ENCODE results near the gene OLFML1.
A peak's percentile ranks its signal among the peaks of the same experiment; 100 is the strongest.

Gene OLFML1

GRCh38 chr11:7486098-7486780, 933 bp downstream of the OLFML1 start:
- H3K27me3 ChIP-seq (ENCODE audit: control insufficient read depth in 1 of 2, insufficient read depth in 1 of 2, low read length in 2 of 2) = no peaks in the 10 kb centered on the region
- peak overlapping the region; percentile 87 for H3K9ac ChIP-seq (ENCODE audit: low read length)
- H3K4me3 ChIP-seq (ENCODE audit: insufficient read depth in 1 of 2, low read depth in 1 of 2, low read length in 2 of 2) = peak overlapping the region in 1 of 2 experiments; percentile 88
- H2BK5ac ChIP-seq (ENCODE audit: low read depth, low read length, poor library complexity, severe bottlenecking) = no peak overlapping the region
- no peaks in the 10 kb centered on the region for H3K9me3 ChIP-seq (ENCODE audit: control insufficient read depth, low read length)
- H3K4me2 ChIP-seq (ENCODE audit: low read length, poor library complexity, severe bottlenecking) = no peak overlapping the region
- H3K23ac ChIP-seq (ENCODE audit: low read length in 2 of 2) = no peak overlapping the region
- no peak overlapping the region for H2AK5ac ChIP-seq (ENCODE audit: low read length, severe bottlenecking)
- H2BK12ac ChIP-seq (ENCODE audit: low read length in 2 of 2) = no peak overlapping the region
- H3K4me1 ChIP-seq (ENCODE audit: control insufficient read depth, insufficient read depth, low read depth, low read length) = no peaks in the 10 kb centered on the region
- WGBS = 75% methylated on average over 2 of the region's 2 CpGs
- H3K14ac ChIP-seq (ENCODE audit: low read length in 2 of 2) = no peak overlapping the region
- H3K79me1 ChIP-seq (replicated peaks; ENCODE audit: low read length, poor library complexity, severe bottlenecking) = no peaks in the 10 kb centered on the region
- no peak overlapping the region for H4K8ac ChIP-seq (ENCODE audit: low read length)
- H2BK120ac ChIP-seq (ENCODE audit: low read depth, low read length) = no peak overlapping the region
- peaks cover 0 to 19% of the 10 kb centered on the region in 2 experiments for H3K36me3 ChIP-seq (ENCODE audit: control insufficient read depth in 1 of 2, insufficient read depth in 2 of 2, low read depth in 1 of 2, low read length in 2 of 2)
- no peak overlapping the region for H2BK15ac ChIP-seq (ENCODE audit: low read depth, poor library complexity, severe bottlenecking)
- no peak overlapping the region for H3K18ac ChIP-seq (ENCODE audit: low read depth in 1 of 2, low read length in 2 of 2)
- H3K4ac ChIP-seq (ENCODE audit: low read depth in 1 of 2, low read length in 2 of 2) = no peak overlapping the region
- H3K27ac ChIP-seq (ENCODE audit: low read length, poor library complexity, severe bottlenecking) = no peak overlapping the region
- no peak for DNase-seq
- H4K91ac ChIP-seq (ENCODE audit: low read length) = no peak overlapping the region
- H2AFZ ChIP-seq (ENCODE audit: low read depth, low read length) = no peak overlapping the region

GRCh38 chr11:7486781-7487140, 1.5 kb downstream of the OLFML1 start:
- Histone ChIP-seq H2BK12ac (ENCODE audit: low read length in 2 of 2) (no peak overlapping the region), H3K36me3 (ENCODE audit: control insufficient read depth in 1 of 2, insufficient read depth in 2 of 2, low read depth in 1 of 2, low read length in 2 of 2) (peaks cover 0 to 24% of the 10 kb centered on the region in 2 experiments), H2BK5ac (ENCODE audit: low read depth, low read length, poor library complexity, severe bottlenecking) (no peak overlapping the region), H3K79me1 (replicated peaks; ENCODE audit: low read length, poor library complexity, severe bottlenecking) (no peaks in the 10 kb centered on the region), H3K18ac (ENCODE audit: low read depth in 1 of 2, low read length in 2 of 2) (no peak overlapping the region), H3K4me2 (ENCODE audit: low read length, poor library complexity, severe bottlenecking) (no peak overlapping the region), H3K27ac (ENCODE audit: low read length, poor library complexity, severe bottlenecking) (no peak overlapping the region), H2BK120ac (ENCODE audit: low read depth, low read length) (no peak overlapping the region), H4K8ac (ENCODE audit: low read length) (no peak overlapping the region), H3K4me1 (ENCODE audit: control insufficient read depth, insufficient read depth, low read depth, low read length) (no peaks in the 10 kb centered on the region), H3K9ac (ENCODE audit: low read length) (peak overlapping the region; percentile 87), H2AK5ac (ENCODE audit: low read length, severe bottlenecking) (no peak overlapping the region), H4K91ac (ENCODE audit: low read length) (no peak overlapping the region), H3K27me3 (ENCODE audit: control insufficient read depth in 1 of 2, insufficient read depth in 1 of 2, low read length in 2 of 2) (no peaks in the 10 kb centered on the region), H3K9me3 (ENCODE audit: control insufficient read depth, low read length) (no peaks in the 10 kb centered on the region), H3K14ac (ENCODE audit: low read length in 2 of 2) (no peak overlapping the region), H3K4ac (ENCODE audit: low read depth in 1 of 2, low read length in 2 of 2) (no peak overlapping the region), H2BK15ac (ENCODE audit: low read depth, poor library complexity, severe bottlenecking) (no peak overlapping the region), H3K23ac (ENCODE audit: low read length in 2 of 2) (no peak overlapping the region), H2AFZ (ENCODE audit: low read depth, low read length) (no peak overlapping the region), H3K4me3 (ENCODE audit: insufficient read depth in 1 of 2, low read depth in 1 of 2, low read length in 2 of 2) (peak overlapping the region in 1 of 2 experiments; percentile 88)
- no peak for DNase-seq
- 80% methylated on average over 6 of the region's 6 CpGs for WGBS

- H3K36me3 ChIP-seq (ENCODE audit: control insufficient read depth in 1 of 2, insufficient read depth in 2 of 2, low read depth in 1 of 2, low read length in 2 of 2) = peaks cover 0 to 28% of the 10 kb centered on the region in 2 experiments
- no peaks in the 10 kb centered on the region for H3K9me3 ChIP-seq (ENCODE audit: control insufficient read depth, low read length)
- H2BK12ac ChIP-seq (ENCODE audit: low read length in 2 of 2) = no peak overlapping the region
- H3K27me3 ChIP-seq (ENCODE audit: control insufficient read depth in 1 of 2, insufficient read depth in 1 of 2, low read length in 2 of 2) = no peaks in the 10 kb centered on the region
- H3K14ac ChIP-seq (ENCODE audit: low read length in 2 of 2) = no peak overlapping the region
- no peak overlapping the region for H2AK5ac ChIP-seq (ENCODE audit: low read length, severe bottlenecking)
- H3K4me1 ChIP-seq (ENCODE audit: control insufficient read depth, insufficient read depth, low read depth, low read length) = no peaks in the 10 kb centered on the region
- H3K4me2 ChIP-seq (ENCODE audit: low read length, poor library complexity, severe bottlenecking) = no peak overlapping the region
- H2AFZ ChIP-seq (ENCODE audit: low read depth, low read length) = no peak overlapping the region
- no peak for DNase-seq
- no peak overlapping the region for H3K27ac ChIP-seq (ENCODE audit: low read length, poor library complexity, severe bottlenecking)
- peak overlapping the region in 1 of 2 experiments; percentile 88 for H3K4me3 ChIP-seq (ENCODE audit: insufficient read depth in 1 of 2, low read depth in 1 of 2, low read length in 2 of 2)
- H4K8ac ChIP-seq (ENCODE audit: low read length) = no peak overlapping the region
- H4K91ac ChIP-seq (ENCODE audit: low read length) = no peak overlapping the region
- H3K79me1 ChIP-seq (replicated peaks; ENCODE audit: low read length, poor library complexity, severe bottlenecking) = no peaks in the 10 kb centered on the region
- no peak overlapping the region for H2BK5ac ChIP-seq (ENCODE audit: low read depth, low read length, poor library complexity, severe bottlenecking)
- peak overlapping the region; percentile 87 for H3K9ac ChIP-seq (ENCODE audit: low read length)
- H2BK120ac ChIP-seq (ENCODE audit: low read depth, low read length) = no peak overlapping the region
- H2BK15ac ChIP-seq (ENCODE audit: low read depth, poor library complexity, severe bottlenecking) = no peak overlapping the region
- no peak overlapping the region for H3K4ac ChIP-seq (ENCODE audit: low read depth in 1 of 2, low read length in 2 of 2)
- H3K18ac ChIP-seq (ENCODE audit: low read depth in 1 of 2, low read length in 2 of 2) = no peak overlapping the region
- H3K23ac ChIP-seq (ENCODE audit: low read length in 2 of 2) = no peak overlapping the region
- no CpG with 5 or more reads among the region's 2 CpGs for WGBS
Observed at GRCh38 chr11:7487360-7487759, 2.1 kb downstream of the OLFML1 start.

GRCh38 chr11:7488681-7489080, 3.4 kb downstream of the OLFML1 start:
- no peak for DNase-seq
- Histone ChIP-seq H2AFZ (ENCODE audit: low read depth, low read length) (no peak overlapping the region), H3K9ac (ENCODE audit: low read length) (peak overlapping the region; percentile 87), H3K18ac (ENCODE audit: low read depth in 1 of 2, low read length in 2 of 2) (no peak overlapping the region), H3K36me3 (ENCODE audit: control insufficient read depth in 1 of 2, insufficient read depth in 2 of 2, low read depth in 1 of 2, low read length in 2 of 2) (peaks cover 0 to 35% of the 10 kb centered on the region in 2 experiments), H4K8ac (ENCODE audit: low read length) (no peak overlapping the region), H2BK120ac (ENCODE audit: low read depth, low read length) (no peak overlapping the region), H3K27ac (ENCODE audit: low read length, poor library complexity, severe bottlenecking) (no peak overlapping the region), H3K79me1 (replicated peaks; ENCODE audit: low read length, poor library complexity, severe bottlenecking) (no peaks in the 10 kb centered on the region), H3K14ac (ENCODE audit: low read length in 2 of 2) (no peak overlapping the region), H3K4ac (ENCODE audit: low read depth in 1 of 2, low read length in 2 of 2) (no peak overlapping the region), H2AK5ac (ENCODE audit: low read length, severe bottlenecking) (no peak overlapping the region), H3K4me3 (ENCODE audit: insufficient read depth in 1 of 2, low read depth in 1 of 2, low read length in 2 of 2) (peak overlapping the region in 1 of 2 experiments; percentile 34), H3K4me2 (ENCODE audit: low read length, poor library complexity, severe bottlenecking) (no peak overlapping the region), H3K9me3 (ENCODE audit: control insufficient read depth, low read length) (no peaks in the 10 kb centered on the region), H2BK5ac (ENCODE audit: low read depth, low read length, poor library complexity, severe bottlenecking) (no peak overlapping the region), H3K27me3 (ENCODE audit: control insufficient read depth in 1 of 2, insufficient read depth in 1 of 2, low read length in 2 of 2) (no peaks in the 10 kb centered on the region), H3K23ac (ENCODE audit: low read length in 2 of 2) (no peak overlapping the region), H3K4me1 (ENCODE audit: control insufficient read depth, insufficient read depth, low read depth, low read length) (no peaks in the 10 kb centered on the region), H2BK15ac (ENCODE audit: low read depth, poor library complexity, severe bottlenecking) (no peak overlapping the region), H2BK12ac (ENCODE audit: low read length in 2 of 2) (no peak overlapping the region), H4K91ac (ENCODE audit: low read length) (no peak overlapping the region)
- no CpG with 5 or more reads among the region's 1 CpG for WGBS

Measured in mesenchymal stem cell (in vitro differentiated cells and primary cell).